CD4-positive, alpha-beta memory T cell (primary cell): Measurements from ENCODE around the gene STOX2. TPM values are rescaled to one million over a fixed set of nuclear protein-coding genes. Genes with fewer than 3 reads are reported as not detected.

Experiments used
- CTCF ChIA-PET: fragments of 350-600 bp; sonication (Branson Sonifier 250); formaldehyde crosslinking; loops from one replicate; lab custom pipeline; 2021; ENCODE audit warnings: inconsistent platforms; ENCODE audit not compliant: partially characterized antibody; lab: Charles Lee
- POLR2A ChIA-PET: fragments of 350-600 bp; sonication (Branson Sonifier 250); formaldehyde crosslinking; loops from one replicate; lab custom pipeline; 2021; ENCODE audit not compliant: partially characterized antibody; lab: Charles Lee
- DNase-seq, 5 donors: peaks; one replicate each; pipeline versions ENCODE4 v3.0.0 to v3.0.0-alpha.2; 2020 to 2022; ENCODE audit warnings: mixed read lengths in 1 of 5
- H3K27ac ChIP-seq: one replicate; pipeline ENCODE4 v1.7.0; 2013; ENCODE audit warnings: low read depth, low read length
- H3K27me3 ChIP-seq: 2 replicates; pipeline ENCODE4 v1.7.0; 2013; ENCODE audit warnings: mild to moderate bottlenecking, low read length, moderate library complexity; ENCODE audit not compliant: insufficient read depth
- H3K36me3 ChIP-seq: 2 replicates; pipeline ENCODE4 v1.7.0; 2013; ENCODE audit warnings: mild to moderate bottlenecking, low read length, moderate library complexity; ENCODE audit not compliant: insufficient read depth
- H3K4me1 ChIP-seq: 2 replicates; pipeline ENCODE4 v1.7.0; 2013; ENCODE audit warnings: mild to moderate bottlenecking, low read length, moderate library complexity; ENCODE audit not compliant: insufficient read depth
- H3K4me3 ChIP-seq, 2 donors: one replicate each; pipeline ENCODE4 v1.7.0; 2013; ENCODE audit warnings: low read length in 2 of 2, mild to moderate bottlenecking in 1 of 2
- H3K9me3 ChIP-seq, 2 donors: one replicate each; pipeline ENCODE4 v1.7.0; 2013; ENCODE audit warnings: low read length in 2 of 2, control low read depth in 1 of 2; ENCODE audit not compliant: control insufficient read depth in 1 of 2
- H3K27ac Mint-ChIP-seq, 7 donors: one replicate each; pipeline ENCODE4 v1.8.0; 2020 to 2021; ENCODE audit warnings: mixed read lengths in 7 of 7, mild to moderate bottlenecking in 6 of 7, inconsistent platforms in 3 of 7, moderate library complexity in 3 of 7
- H3K27me3 Mint-ChIP-seq, 2 donors: one replicate each; pipeline ENCODE4 v1.8.0; 2020 to 2021; ENCODE audit warnings: mixed read lengths in 2 of 2
- H3K36me3 Mint-ChIP-seq, 2 donors: one replicate each; pipeline ENCODE4 v1.8.0; 2020 to 2021; ENCODE audit warnings: mixed read lengths in 2 of 2, inconsistent platforms in 1 of 2, mild to moderate bottlenecking in 1 of 2
- H3K4me1 Mint-ChIP-seq, 4 donors: one replicate each; pipeline ENCODE4 v1.8.0; 2020 to 2021; ENCODE audit warnings: mixed read lengths in 4 of 4, mild to moderate bottlenecking in 1 of 4
- H3K4me3 Mint-ChIP-seq, 8 donors: one replicate each; pipeline ENCODE4 v1.8.0; 2020 to 2021; ENCODE audit warnings: mixed read lengths in 8 of 8, mild to moderate bottlenecking in 7 of 8, moderate library complexity in 6 of 8, inconsistent platforms in 3 of 8
- H3K9me3 Mint-ChIP-seq, 8 donors: one replicate each; pipeline ENCODE4 v1.8.0; 2020 to 2021; ENCODE audit warnings: mixed read lengths in 8 of 8, mild to moderate bottlenecking in 5 of 8, inconsistent platforms in 3 of 8, moderate library complexity in 1 of 8
- intact Hi-C: fragments of 100-400 bp; cut with micrococcal nuclease; formaldehyde crosslinking; loops from one replicate; pipeline ENCODE4 v1.15.1; 2023
- polyA plus RNA-seq, 2 donors: library from polyadenylated mRNA; unstranded; fragments of 300-500 nt; fragmentation: Illumina TruSeq; gene quantifications; one replicate each; pipeline ENCODE4 v1.2.3, GENCODE V29; 2021
- total RNA-seq, 2 experiments: library from RNA; stranded (reverse); gene quantifications; one replicate each; pipeline ENCODE4 v1.2.3, GENCODE V29; 2021

Gene STOX2
- total and polyA plus RNA-seq, 4 experiments from 2014 or later = not detected

GRCh38 chr4:183971929-183972490, 66.9 kb downstream of the STOX2 start:
- peaks cover 0 to 23% (median 10%) of the 10 kb centered on the region in 8 donors for H3K9me3 Mint-ChIP-seq
- intact Hi-C loops = no loop called here
- no peaks in the 10 kb centered on the region for H3K36me3 ChIP-seq
- no peak overlapping the region for H3K4me3 Mint-ChIP-seq
- no peak overlapping the region for H3K27ac ChIP-seq
- H3K4me3 ChIP-seq = no peak overlapping the region
- no peaks in the 10 kb centered on the region for H3K4me1 ChIP-seq
- ChIA-PET CTCF (no interaction called here), POLR2A (no interaction called here)
- no peaks in the 10 kb centered on the region for H3K9me3 ChIP-seq
- no peaks in the 10 kb centered on the region for H3K4me1 Mint-ChIP-seq
- no peaks in the 10 kb centered on the region for H3K27me3 ChIP-seq
- no peaks in the 10 kb centered on the region for H3K36me3 Mint-ChIP-seq
- no peak overlapping the region for H3K27ac Mint-ChIP-seq
- peaks cover 11% of the 10 kb centered on the region in 2 donors for H3K27me3 Mint-ChIP-seq
- no peak for DNase-seq

GRCh38 chr4:183977707-183978106, 72.6 kb downstream of the STOX2 start:
- no peak for DNase-seq
- H3K4me3 Mint-ChIP-seq = no peak overlapping the region
- no peaks in the 10 kb centered on the region for H3K36me3 Mint-ChIP-seq
- intact Hi-C loops = no loop called here
- no peak overlapping the region for H3K4me3 ChIP-seq
- H3K27me3 Mint-ChIP-seq = peaks cover 1 to 4% of the 10 kb centered on the region in 2 donors
- no peaks in the 10 kb centered on the region for H3K4me1 ChIP-seq
- CTCF ChIA-PET = no interaction called here
- H3K9me3 ChIP-seq = no peaks in the 10 kb centered on the region
- H3K9me3 Mint-ChIP-seq = peaks cover 0 to 18% (median 10%) of the 10 kb centered on the region in 8 donors
- H3K36me3 ChIP-seq = no peaks in the 10 kb centered on the region
- no peaks in the 10 kb centered on the region for H3K27me3 ChIP-seq
- H3K27ac Mint-ChIP-seq = no peak overlapping the region
- POLR2A ChIA-PET = no interaction called here
- no peaks in the 10 kb centered on the region for H3K4me1 Mint-ChIP-seq
- no peak overlapping the region for H3K27ac ChIP-seq

- Mint-ChIP-seq H3K27me3 (peaks cover 4 to 12% of the 10 kb centered on the region in 2 donors), H3K4me3 (no peak overlapping the region), H3K27ac (no peak overlapping the region), H3K36me3 (no peaks in the 10 kb centered on the region), H3K4me1 (no peaks in the 10 kb centered on the region), H3K9me3 (peaks cover 0 to 2% (median 0%) of the 10 kb centered on the region in 8 donors)
- Histone ChIP-seq H3K4me1 (no peaks in the 10 kb centered on the region), H3K27ac (no peak overlapping the region), H3K4me3 (no peak overlapping the region), H3K36me3 (no peaks in the 10 kb centered on the region), H3K27me3 (no peaks in the 10 kb centered on the region), H3K9me3 (no peaks in the 10 kb centered on the region)
- no peak for DNase-seq
- ChIA-PET CTCF (no interaction called here), POLR2A (no interaction called here)
- intact Hi-C loops = no loop called here
Observed at GRCh38 chr4:183984566-183984965, 79.5 kb downstream of the STOX2 start.

GRCh38 chr4:183985786-183986185, 80.7 kb downstream of the STOX2 start:
- Mint-ChIP-seq H3K4me3 (no peak overlapping the region), H3K36me3 (no peaks in the 10 kb centered on the region), H3K4me1 (no peaks in the 10 kb centered on the region), H3K9me3 (peaks cover 0 to 2% (median 0%) of the 10 kb centered on the region in 8 donors), H3K27ac (no peak overlapping the region), H3K27me3 (peaks cover 8 to 14% of the 10 kb centered on the region in 2 donors)
- H3K27me3 ChIP-seq = no peaks in the 10 kb centered on the region
- no peaks in the 10 kb centered on the region for H3K36me3 ChIP-seq
- H3K9me3 ChIP-seq = no peaks in the 10 kb centered on the region
- ChIA-PET POLR2A (no interaction called here), CTCF (no interaction called here)
- intact Hi-C loops = no loop called here
- no peak overlapping the region for H3K27ac ChIP-seq
- no peak for DNase-seq
- H3K4me3 ChIP-seq = no peak overlapping the region
- no peaks in the 10 kb centered on the region for H3K4me1 ChIP-seq

GRCh38 chr4:183986291-183986970, 81.3 kb downstream of the STOX2 start:
- no peaks in the 10 kb centered on the region for H3K36me3 ChIP-seq
- DNase-seq = no peak
- H3K9me3 ChIP-seq = no peaks in the 10 kb centered on the region
- no peaks in the 10 kb centered on the region for H3K27me3 ChIP-seq
- H3K4me3 ChIP-seq = no peak overlapping the region
- ChIA-PET POLR2A (no interaction called here), CTCF (no interaction called here)
- H3K27ac ChIP-seq = no peak overlapping the region
- H3K4me1 ChIP-seq = no peaks in the 10 kb centered on the region
- Mint-ChIP-seq H3K27me3 (peaks cover 8 to 14% of the 10 kb centered on the region in 2 donors), H3K9me3 (peaks cover 0 to 2% (median 0%) of the 10 kb centered on the region in 8 donors), H3K4me3 (no peak overlapping the region), H3K36me3 (no peaks in the 10 kb centered on the region), H3K27ac (no peak overlapping the region), H3K4me1 (no peaks in the 10 kb centered on the region)
- intact Hi-C loops = no loop called here

GRCh38 chr4:183986971-183987946, 82.2 kb downstream of the STOX2 start:
- Mint-ChIP-seq H3K36me3 (no peaks in the 10 kb centered on the region), H3K27ac (no peak overlapping the region), H3K4me1 (no peaks in the 10 kb centered on the region), H3K27me3 (peaks cover 10 to 14% of the 10 kb centered on the region in 2 donors), H3K9me3 (peaks cover 0 to 2% (median 0%) of the 10 kb centered on the region in 8 donors), H3K4me3 (no peak overlapping the region)
- ChIA-PET POLR2A (no interaction called here), CTCF (no interaction called here)
- DNase-seq = no peak
- Histone ChIP-seq H3K36me3 (no peaks in the 10 kb centered on the region), H3K27ac (no peak overlapping the region), H3K27me3 (no peaks in the 10 kb centered on the region), H3K9me3 (no peaks in the 10 kb centered on the region), H3K4me1 (no peaks in the 10 kb centered on the region), H3K4me3 (no peak overlapping the region)
- intact Hi-C loops = no loop called here

GRCh38 chr4:183987987-183988392, 82.9 kb downstream of the STOX2 start:
- Mint-ChIP-seq H3K4me1 (no peaks in the 10 kb centered on the region), H3K36me3 (no peaks in the 10 kb centered on the region), H3K9me3 (peaks cover 0 to 2% (median 0%) of the 10 kb centered on the region in 8 donors), H3K27ac (no peak overlapping the region), H3K27me3 (peaks cover 13% of the 10 kb centered on the region in 2 donors), H3K4me3 (no peak overlapping the region)
- H3K9me3 ChIP-seq = no peaks in the 10 kb centered on the region
- CTCF ChIA-PET = no interaction called here
- H3K4me3 ChIP-seq = no peak overlapping the region
- H3K4me1 ChIP-seq = no peaks in the 10 kb centered on the region
- DNase-seq = no peak
- POLR2A ChIA-PET = no interaction called here
- intact Hi-C loops = no loop called here
- H3K27ac ChIP-seq = no peak overlapping the region
- no peaks in the 10 kb centered on the region for H3K36me3 ChIP-seq
- H3K27me3 ChIP-seq = no peaks in the 10 kb centered on the region
